ENCODE results near the gene UPF3A.

UPF3A gene

GRCh38 chr13:114281351-114282040 lies at the start of gene UPF3A:
Gene UPF3A, plus strand, starts transcription at chr13:114281601. Its CDS starts 39 bp downstream, at chr13:114281640.
- no peak for TF ChIP-seq CTCF (IDR thresholded peaks at IDR 0.05; ENCODE audit: low read length, missing control alignments)
- peak within 1 kb of the TSS; percentile 81 for H3K4me3 ChIP-seq (replicated peaks; ENCODE audit: low read depth, low read length)
- peak; percentile 94 for DNase-seq (ENCODE audit: low read depth)

- no peak for DNase-seq (ENCODE audit: low read depth)
- no peak overlapping the region for H3K4me3 ChIP-seq (replicated peaks; ENCODE audit: low read depth, low read length)
- no peak for TF ChIP-seq CTCF (IDR thresholded peaks at IDR 0.05; ENCODE audit: low read length, missing control alignments)
Observed at GRCh38 chr13:114231886-114232285, 49.5 kb upstream of the UPF3A start.

GRCh38 chr13:114234266-114234644 lies 47.1 kb upstream of the UPF3A start:
- H3K4me3 ChIP-seq (replicated peaks; ENCODE audit: low read depth, low read length): peak overlapping the region; percentile 84
- TF ChIP-seq CTCF (IDR thresholded peaks at IDR 0.05; ENCODE audit: low read length, missing control alignments): no peak
- DNase-seq (ENCODE audit: low read depth): no peak

GRCh38 chr13:114234645-114235421 lies 46.6 kb upstream of the UPF3A start, which contains the start of gene CDC16:
Gene CDC16, plus strand, starts transcription at chr13:114234897. Its CDS starts 188 bp downstream, at chr13:114235085.
- peak; percentile 93 for DNase-seq (ENCODE audit: low read depth)
- no peak for TF ChIP-seq CTCF (IDR thresholded peaks at IDR 0.05; ENCODE audit: low read length, missing control alignments)
- peak within 1 kb of the TSS; percentile 84 for H3K4me3 ChIP-seq (replicated peaks; ENCODE audit: low read depth, low read length)

- TF ChIP-seq CTCF (IDR thresholded peaks at IDR 0.05; ENCODE audit: low read length, missing control alignments): no peak
- DNase-seq (ENCODE audit: low read depth): no peak
Observed at GRCh38 chr13:114235697-114236096, 45.7 kb upstream of the UPF3A start.

GRCh38 chr13:114236227-114236626 lies 45.2 kb upstream of the UPF3A start:
- H3K4me3 ChIP-seq (replicated peaks; ENCODE audit: low read depth, low read length): peak overlapping the region; percentile 84
- no peak for DNase-seq (ENCODE audit: low read depth)
- TF ChIP-seq CTCF (IDR thresholded peaks at IDR 0.05; ENCODE audit: low read length, missing control alignments): no peak

More at GRCh38 chr13:114235697-114236096, 45.7 kb upstream of the UPF3A start:
- peak overlapping the region; percentile 84 for H3K4me3 ChIP-seq (replicated peaks; ENCODE audit: low read depth, low read length)

All from fibroblast of pulmonary artery (primary cell).